GM23248 (cell line): ENCODE measurements around the gene HPN. TPM values are rescaled to one million over a fixed set of nuclear protein-coding genes. Genes with fewer than 3 reads are reported as not detected.

Experiments
- DNase-seq: peaks from one replicate; pipeline ENCODE4 v3.0.0-alpha.2; 2015
- H2AFZ ChIP-seq: fragments of 200-600 bp; sonication (generic); 2 replicates; pipeline ENCODE4 v1.6.1; 2016; ENCODE audit warnings: antibody characterized with exemption
- H3F3A ChIP-seq: fragments of 200-600 bp; sonication (generic); 2 replicates; pipeline ENCODE4 v1.6.1; 2016; ENCODE audit warnings: mild to moderate bottlenecking, antibody characterized with exemption, mixed run types; ENCODE audit not compliant: insufficient read depth
- H3K27ac ChIP-seq: fragments of 200-600 bp; sonication (generic); 2 replicates; pipeline ENCODE4 v1.5.1; 2016; ENCODE audit warnings: mild to moderate bottlenecking
- H3K27me3 ChIP-seq: fragments of 200-600 bp; sonication (generic); replicated peaks from 2 replicates; pipeline ENCODE4 v1.6.1; 2016; ENCODE audit warnings: mild to moderate bottlenecking; ENCODE audit not compliant: insufficient read depth
- H3K36me3 ChIP-seq: fragments of 200-600 bp; sonication (generic); 2 replicates; pipeline ENCODE4 v1.6.1; 2016; ENCODE audit warnings: low read depth, mild to moderate bottlenecking
- H3K4me1 ChIP-seq: fragments of 200-600 bp; sonication (generic); 2 replicates; pipeline ENCODE4 v1.6.1; 2016; ENCODE audit warnings: mild to moderate bottlenecking; ENCODE audit not compliant: insufficient read depth
- H3K4me2 ChIP-seq: fragments of 200-600 bp; sonication (generic); one replicate; pipeline ENCODE4 v1.6.1; 2016; ENCODE audit warnings: mild to moderate bottlenecking; ENCODE audit not compliant: unreplicated experiment
- H3K4me3 ChIP-seq: fragments of 200-600 bp; sonication (generic); 2 replicates; pipeline ENCODE4 v1.5.1; 2016; ENCODE audit warnings: mild to moderate bottlenecking
- H3K79me2 ChIP-seq: fragments of 200-600 bp; sonication (generic); 2 replicates; pipeline ENCODE4 v1.6.1; 2016; ENCODE audit warnings: mild to moderate bottlenecking; ENCODE audit not compliant: insufficient read depth
- H3K9ac ChIP-seq: fragments of 200-600 bp; sonication (generic); 2 replicates; pipeline ENCODE4 v1.6.1; 2016; ENCODE audit warnings: mild to moderate bottlenecking
- H3K9me2 ChIP-seq: fragments of 200-600 bp; sonication (generic); 2 replicates; pipeline ENCODE4 v1.6.1; 2016; ENCODE audit warnings: mixed run types, mild to moderate bottlenecking, moderate library complexity; ENCODE audit not compliant: insufficient read depth
- H3K9me3 ChIP-seq: fragments of 200-600 bp; sonication (generic); one replicate; pipeline ENCODE4 v1.6.1; 2017; ENCODE audit warnings: low read depth
- H4K20me1 ChIP-seq: fragments of 200-600 bp; sonication (generic); 2 replicates; pipeline ENCODE4 v1.6.0; 2016; ENCODE audit not compliant: insufficient read depth
- EZH2 ChIP-seq: fragments of 200-600 bp; sonication (generic); IDR thresholded peaks from 2 replicates; pipeline ENCODE4 v1.6.1; 2018; ENCODE audit warnings: antibody characterized with exemption, mild to moderate bottlenecking; ENCODE audit not compliant: insufficient read depth, poor library complexity, severe bottlenecking
- EZH2phosphoT487 ChIP-seq: fragments of 200-600 bp; sonication (generic); IDR thresholded peaks from 2 replicates; pipeline ENCODE4 v1.6.1; 2018; ENCODE audit warnings: antibody characterized with exemption, moderate library complexity, mild to moderate bottlenecking, low read depth; ENCODE audit not compliant: insufficient read depth
- WGBS, 2 experiments: methylation state at CpG; one replicate each; pipeline ENCODE4 v1.1.6; 2015 to 2017; ENCODE audit warnings: low lambda C conversion rate in 2 of 2, low coverage in 1 of 2; ENCODE audit errors: missing lambda C conversion rate in 2 of 2; 5-methylcytosine and 5-hydroxymethylcytosine counted together
- in situ Hi-C: fragments of 300-500 bp; cut with MboI; formaldehyde crosslinking; loops from 2 replicates; pipeline ENCODE4 v1.15.0; 2020
- polyA plus RNA-seq: library from polyadenylated mRNA; unstranded; fragments of >200 nt; fragmentation: Nextera tagmentation; extraction: Ambion mirVana; gene quantifications from 2 replicates; pipeline ENCODE4 v1.2.1, GENCODE V29; 2016
- total RNA-seq: library from RNA; depleted of rRNA; stranded (reverse); fragments of >200 nt; shearing (Covaris generic); gene quantifications from 2 replicates; pipeline ENCODE4 v1.2.3, GENCODE V29; 2014

The HPN gene
- total and polyA plus RNA-seq, 2 experiments from 2014 or later, result not detected

- H3K27ac ChIP-seq, result no peak overlapping the region
- H3K9ac ChIP-seq, result no peak overlapping the region
- in situ Hi-C loops, result no loop called here
- no peaks in the 10 kb centered on the region for H3K9me3 ChIP-seq
- H3F3A ChIP-seq, result no peaks in the 10 kb centered on the region
- no peak overlapping the region for H3K4me3 ChIP-seq
- no peaks in the 10 kb centered on the region for H3K9me2 ChIP-seq
- no peak overlapping the region for H2AFZ ChIP-seq
- H3K4me2 ChIP-seq, result no peak overlapping the region
- DNase-seq, result no peak
- H4K20me1 ChIP-seq, result no peaks in the 10 kb centered on the region
- H3K4me1 ChIP-seq, result 0 out of 2 replicates have a peak, but pooled peaks cover 3% of the 10 kb centered on the region
- H3K36me3 ChIP-seq, result no peaks in the 10 kb centered on the region
- TF ChIP-seq EZH2phosphoT487, result no peak
- no peak for TF ChIP-seq EZH2
- WGBS, 2 experiments, result 55% methylated on average over 4 of the region's 4 CpGs
- H3K79me2 ChIP-seq, result no peaks in the 10 kb centered on the region
- H3K27me3 ChIP-seq, result no peaks in the 10 kb centered on the region
Measured at GRCh38 chr19:35094656-35095055, 53.1 kb downstream of the HPN start.

DNA sequence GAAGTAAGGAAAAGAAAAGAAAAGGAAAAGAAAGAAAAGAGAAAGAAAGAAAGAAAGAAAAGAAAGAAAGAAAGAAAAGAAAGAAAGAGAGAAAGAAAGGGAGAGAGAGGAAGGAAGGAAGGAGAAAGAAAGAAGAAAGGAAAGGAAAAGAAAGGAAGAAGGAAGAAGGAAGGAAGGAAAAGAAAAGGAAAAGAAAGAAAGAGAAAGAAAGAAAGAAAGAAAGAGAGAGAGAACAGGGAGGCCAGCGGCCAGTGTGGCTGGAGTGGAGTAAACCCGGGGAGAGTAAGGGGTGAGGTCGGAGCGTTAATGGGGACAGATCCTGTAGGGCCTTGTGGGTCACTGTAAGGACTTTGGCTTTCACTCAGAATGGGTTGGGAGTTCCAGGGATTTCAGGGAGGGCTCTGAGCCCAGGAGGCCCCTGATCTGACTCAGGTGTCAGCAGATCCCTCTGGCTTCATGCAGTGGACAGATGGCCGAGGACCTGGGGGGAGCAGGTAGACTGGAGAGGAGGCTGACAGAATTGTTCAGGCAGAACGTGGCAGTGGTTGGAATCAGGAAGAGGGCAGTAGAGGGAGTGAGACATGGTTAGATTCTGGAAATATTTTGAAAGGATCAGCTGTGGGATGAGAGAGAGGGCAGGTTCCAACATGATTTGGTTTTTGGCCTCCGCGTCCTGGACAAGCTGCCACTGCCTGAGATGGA lies 54.3 kb downstream of the HPN start:
- Histone ChIP-seq H3K36me3 (no peaks in the 10 kb centered on the region), H3K9me3 (no peaks in the 10 kb centered on the region), H3K27ac (no peak overlapping the region), H3K4me1 (0 out of 2 replicates have a peak, but pooled peaks cover under 1% of the 10 kb centered on the region), H3K9ac (no peak overlapping the region), H3K4me3 (no peak overlapping the region), H4K20me1 (no peaks in the 10 kb centered on the region), H3K27me3 (no peaks in the 10 kb centered on the region), H3F3A (no peaks in the 10 kb centered on the region), H3K9me2 (no peaks in the 10 kb centered on the region), H3K4me2 (no peak overlapping the region), H2AFZ (no peak overlapping the region), H3K79me2 (no peaks in the 10 kb centered on the region)
- no peak for DNase-seq
- in situ Hi-C loops, result no loop called here
- WGBS, 2 experiments, result 46 to 49% methylated on average over 8 of the region's 8 CpGs
- TF ChIP-seq EZH2, result no peak
- TF ChIP-seq EZH2phosphoT487, result no peak

- H3F3A ChIP-seq, result no peaks in the 10 kb centered on the region
- TF ChIP-seq EZH2 (no peak), EZH2phosphoT487 (no peak)
- H3K4me3 ChIP-seq, result no peak overlapping the region
- no peaks in the 10 kb centered on the region for H3K9me3 ChIP-seq
- H3K9ac ChIP-seq, result no peak overlapping the region
- no peak for DNase-seq
- in situ Hi-C loops, result no loop called here
- no peak overlapping the region for H2AFZ ChIP-seq
- H3K9me2 ChIP-seq, result no peaks in the 10 kb centered on the region
- H3K79me2 ChIP-seq, result no peaks in the 10 kb centered on the region
- no peak overlapping the region for H3K27ac ChIP-seq
- H3K4me2 ChIP-seq, result no peak overlapping the region
- no peaks in the 10 kb centered on the region for H3K36me3 ChIP-seq
- 51 to 52% methylated on average over 24 to 28 of the region's 29 CpGs for WGBS, 2 experiments
- no peaks in the 10 kb centered on the region for H3K27me3 ChIP-seq
- H3K4me1 ChIP-seq, result no peaks in the 10 kb centered on the region
- H4K20me1 ChIP-seq, result no peaks in the 10 kb centered on the region
Measured at GRCh38 chr19:35098413-35099049, 57.0 kb downstream of the HPN start.

DNA sequence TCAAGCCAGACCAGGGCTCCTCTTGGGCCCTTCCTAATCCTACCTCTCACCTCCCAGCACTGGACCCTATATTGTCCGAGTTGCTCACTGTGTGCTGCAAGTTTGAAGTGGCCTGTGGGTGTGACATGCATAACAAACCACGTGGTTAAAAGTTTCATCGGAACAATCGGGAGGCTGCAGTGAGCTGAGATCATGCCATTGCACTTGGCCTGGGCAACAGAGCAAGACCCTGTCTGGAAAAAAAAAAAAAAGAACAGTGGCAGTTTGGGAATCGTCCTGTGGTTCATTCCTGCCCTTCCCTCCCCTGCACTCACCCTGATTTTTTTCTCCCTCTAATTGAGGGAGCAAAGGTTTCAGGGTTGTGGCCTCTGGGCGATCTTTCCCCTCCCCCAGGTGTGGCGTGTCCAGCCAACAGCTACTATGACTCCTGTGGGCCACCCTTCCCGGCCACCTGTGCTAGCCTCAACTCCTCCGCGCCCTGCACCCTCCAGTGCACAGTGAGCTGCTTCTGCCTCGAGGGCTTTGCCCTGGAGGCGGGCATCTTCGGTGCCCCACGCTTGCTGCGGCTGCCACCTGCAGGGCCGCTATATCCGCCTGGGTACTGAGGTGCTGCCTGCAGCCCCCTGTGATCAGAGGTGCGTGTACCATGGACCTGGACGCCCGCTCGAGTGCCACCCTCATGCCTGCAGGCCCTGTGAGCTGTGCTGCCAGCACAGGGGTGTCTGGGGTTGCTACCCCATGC lies 57.8 kb downstream of the HPN start:
- no peaks in the 10 kb centered on the region for H3K9me2 ChIP-seq
- H3K9ac ChIP-seq, result no peak overlapping the region
- no peaks in the 10 kb centered on the region for H4K20me1 ChIP-seq
- no peak overlapping the region for H3K4me2 ChIP-seq
- in situ Hi-C loops, result no loop called here
- H3K4me3 ChIP-seq, result no peak overlapping the region
- H2AFZ ChIP-seq, result no peak overlapping the region
- H3F3A ChIP-seq, result no peaks in the 10 kb centered on the region
- TF ChIP-seq EZH2phosphoT487 (no peak), EZH2 (no peak)
- H3K79me2 ChIP-seq, result no peaks in the 10 kb centered on the region
- H3K36me3 ChIP-seq, result no peaks in the 10 kb centered on the region
- H3K4me1 ChIP-seq, result no peaks in the 10 kb centered on the region
- 65 to 71% methylated on average over 21 of the region's 21 CpGs for WGBS, 2 experiments
- no peaks in the 10 kb centered on the region for H3K27me3 ChIP-seq
- no peaks in the 10 kb centered on the region for H3K9me3 ChIP-seq
- H3K27ac ChIP-seq, result no peak overlapping the region
- DNase-seq, result no peak
